Measurements from ENCODE around the gene DNHD1. TPM values are rescaled to one million over a fixed set of nuclear protein-coding genes. Genes with fewer than 3 reads are reported as not detected.

DNHD1 gene
- total RNA-seq, 1 donor from 2014 or later: 5.0 TPM

DNA sequence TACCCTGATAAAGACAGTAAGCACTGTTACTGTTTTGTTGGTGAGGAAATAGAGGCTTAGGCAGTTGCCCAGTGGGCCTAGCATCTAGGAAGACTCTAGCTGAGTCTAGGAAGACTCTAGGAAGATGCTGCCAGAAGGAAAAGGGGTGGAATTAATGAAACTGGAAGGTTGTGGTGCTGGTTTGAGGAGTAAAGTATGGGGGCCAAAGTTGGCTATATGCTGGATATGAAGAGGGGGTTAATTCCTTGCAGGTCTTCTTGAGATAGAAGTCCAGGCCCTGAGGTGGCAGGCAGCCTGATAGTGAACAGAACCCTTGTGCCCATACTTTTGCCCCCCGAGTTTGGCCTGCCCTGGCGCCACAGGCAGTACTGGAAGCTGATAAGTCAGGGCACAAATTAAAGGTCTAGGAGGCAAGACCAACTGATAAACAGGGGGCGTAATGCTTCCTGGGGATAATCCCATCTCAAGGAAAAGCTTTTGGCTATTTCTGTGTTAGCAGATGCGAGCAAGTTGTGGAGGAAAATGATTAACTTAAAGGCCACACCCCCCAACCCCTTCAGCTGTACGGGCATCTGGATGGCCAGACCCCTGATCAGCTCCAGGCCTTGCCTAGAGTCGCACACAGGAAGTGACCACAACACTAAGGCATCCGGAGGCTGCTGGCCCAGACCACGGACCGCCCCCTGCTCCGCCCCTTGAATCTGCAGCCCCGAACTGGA is 109.5 kb downstream of the DNHD1 start:
- H3K79me2 ChIP-seq (ENCODE audit: low read depth): peaks cover 76% of the 10 kb centered on the region
- H3K27ac ChIP-seq: peak overlapping the region; percentile 87
- Mint-ChIP-seq H3K9me3 (no peaks in the 10 kb centered on the region), H3K27me3 (ENCODE audit: insufficient read depth, low read depth) (peaks cover 9% of the 10 kb centered on the region), H3K36me3 (peaks cover 28% of the 10 kb centered on the region), H3K4me1 (peaks cover 30% of the 10 kb centered on the region), H3K4me3 (peak overlapping the region; percentile 72), H3K27ac (peak overlapping the region; percentile 99)
- peaks cover 23% of the 10 kb centered on the region for H3K4me1 ChIP-seq
- peaks cover 4% of the 10 kb centered on the region for H3K36me3 ChIP-seq
- no peak overlapping the region for H2AFZ ChIP-seq (replicated peaks)
- H4K20me1 ChIP-seq (ENCODE audit: low read depth): peaks cover 7% of the 10 kb centered on the region
- peaks cover 37% of the 10 kb centered on the region for H3F3A ChIP-seq (ENCODE audit: low read depth)
- TF ChIP-seq EZH2phosphoT487 (IDR thresholded peaks at IDR 0.05) (no peak), EZH2 (IDR thresholded peaks at IDR 0.05) (no peak)
- TF ChIP-seq, protein P1, sequence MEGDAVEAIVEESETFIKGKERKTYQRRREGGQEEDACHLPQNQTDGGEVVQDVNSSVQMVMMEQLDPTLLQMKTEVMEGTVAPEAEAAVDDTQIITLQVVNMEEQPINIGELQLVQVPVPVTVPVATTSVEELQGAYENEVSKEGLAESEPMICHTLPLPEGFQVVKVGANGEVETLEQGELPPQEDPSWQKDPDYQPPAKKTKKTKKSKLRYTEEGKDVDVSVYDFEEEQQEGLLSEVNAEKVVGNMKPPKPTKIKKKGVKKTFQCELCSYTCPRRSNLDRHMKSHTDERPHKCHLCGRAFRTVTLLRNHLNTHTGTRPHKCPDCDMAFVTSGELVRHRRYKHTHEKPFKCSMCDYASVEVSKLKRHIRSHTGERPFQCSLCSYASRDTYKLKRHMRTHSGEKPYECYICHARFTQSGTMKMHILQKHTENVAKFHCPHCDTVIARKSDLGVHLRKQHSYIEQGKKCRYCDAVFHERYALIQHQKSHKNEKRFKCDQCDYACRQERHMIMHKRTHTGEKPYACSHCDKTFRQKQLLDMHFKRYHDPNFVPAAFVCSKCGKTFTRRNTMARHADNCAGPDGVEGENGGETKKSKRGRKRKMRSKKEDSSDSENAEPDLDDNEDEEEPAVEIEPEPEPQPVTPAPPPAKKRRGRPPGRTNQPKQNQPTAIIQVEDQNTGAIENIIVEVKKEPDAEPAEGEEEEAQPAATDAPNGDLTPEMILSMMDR (IDR thresholded peaks at IDR 0.05): no peak
- no peaks in the 10 kb centered on the region for H3K27me3 ChIP-seq
- peak; percentile 95 for DNase-seq (ENCODE audit: low spot score)
- H3K9me3 ChIP-seq (ENCODE audit: low read depth): no peaks in the 10 kb centered on the region
- no peak overlapping the region for H3K9ac ChIP-seq
- H3K4me3 ChIP-seq: peak overlapping the region; percentile 13
- H3K4me2 ChIP-seq: peak overlapping the region; percentile 59

DNA sequence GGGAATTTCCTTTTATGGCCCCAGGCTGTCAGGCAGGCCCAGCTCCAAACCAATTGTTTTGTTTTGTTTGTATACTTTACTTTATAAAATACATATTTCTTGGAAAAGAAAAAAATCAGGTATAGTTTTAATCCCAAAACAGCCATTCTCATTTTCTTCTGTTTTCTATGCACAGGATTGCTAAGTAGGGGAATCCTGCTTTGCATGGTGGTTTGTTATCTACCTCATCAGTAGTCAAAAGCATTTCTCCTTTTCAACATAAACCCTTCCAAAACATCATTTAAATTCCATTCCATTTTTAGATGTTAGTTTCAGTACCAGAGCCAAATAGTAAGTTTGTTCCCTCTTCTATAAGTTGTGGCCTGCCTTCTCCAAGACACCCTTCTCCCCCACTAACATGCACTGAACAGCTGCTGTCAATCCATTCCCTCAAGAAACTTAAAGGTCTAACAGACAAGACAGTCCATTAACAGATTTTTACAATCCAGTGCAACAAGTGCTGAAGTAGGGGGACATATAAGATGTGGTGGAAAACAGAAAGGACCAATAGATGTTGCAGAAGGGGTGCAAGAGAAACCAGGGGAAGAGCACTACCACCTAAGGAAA is 110.2 kb downstream of the DNHD1 start:
- H4K20me1 ChIP-seq (ENCODE audit: low read depth): peaks cover 7% of the 10 kb centered on the region
- no peak overlapping the region for H2AFZ ChIP-seq (replicated peaks)
- peaks cover 9% of the 10 kb centered on the region for H3K27me3 Mint-ChIP-seq (ENCODE audit: insufficient read depth, low read depth)
- TF ChIP-seq EZH2phosphoT487 (IDR thresholded peaks at IDR 0.05) (no peak), EZH2 (IDR thresholded peaks at IDR 0.05) (no peak)
- TF ChIP-seq, protein P1 (IDR thresholded peaks at IDR 0.05): no peak
- peak overlapping the region; percentile 72 for H3K4me3 Mint-ChIP-seq
- peaks cover 72% of the 10 kb centered on the region for H3K79me2 ChIP-seq (ENCODE audit: low read depth)
- H3K27ac ChIP-seq: peak overlapping the region; percentile 65
- peak overlapping the region; percentile 35 for H3K4me2 ChIP-seq
- peaks cover 4% of the 10 kb centered on the region for H3K36me3 ChIP-seq
- peaks cover 22% of the 10 kb centered on the region for H3K4me1 ChIP-seq
- H3K4me3 ChIP-seq: no peak overlapping the region
- H3K36me3 Mint-ChIP-seq: peaks cover 28% of the 10 kb centered on the region
- peak overlapping the region; percentile 10 for H3K9ac ChIP-seq
- H3K9me3 Mint-ChIP-seq: no peaks in the 10 kb centered on the region
- H3K9me3 ChIP-seq (ENCODE audit: low read depth): no peaks in the 10 kb centered on the region
- no peak for DNase-seq (ENCODE audit: low spot score)
- peaks cover 30% of the 10 kb centered on the region for H3K4me1 Mint-ChIP-seq
- H3K27me3 ChIP-seq: no peaks in the 10 kb centered on the region
- H3F3A ChIP-seq (ENCODE audit: low read depth): peaks cover 39% of the 10 kb centered on the region
- peak overlapping the region; percentile 99 for H3K27ac Mint-ChIP-seq

DNA sequence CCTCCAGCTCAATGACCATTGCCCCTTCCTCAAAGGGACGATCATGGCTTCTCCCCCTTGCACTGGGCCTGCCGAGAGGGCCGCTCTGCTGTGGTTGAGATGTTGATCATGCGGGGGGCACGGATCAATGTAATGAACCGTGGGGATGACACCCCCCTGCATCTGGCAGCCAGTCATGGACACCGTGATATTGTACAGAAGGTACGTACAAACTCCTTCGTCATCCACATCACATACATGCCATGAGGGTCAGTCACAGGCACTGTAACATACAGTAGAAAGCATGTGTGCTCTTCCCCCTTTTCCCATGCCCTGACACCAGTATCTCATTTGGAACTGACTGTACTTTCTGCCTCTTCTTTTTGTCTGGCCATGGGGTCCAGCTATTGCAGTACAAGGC is 110.9 kb downstream of the DNHD1 start:
- Histone ChIP-seq H4K20me1 (ENCODE audit: low read depth) (peaks cover 7% of the 10 kb centered on the region), H3K9me3 (ENCODE audit: low read depth) (no peaks in the 10 kb centered on the region), H3K79me2 (ENCODE audit: low read depth) (peaks cover 65% of the 10 kb centered on the region), H3K27me3 (no peaks in the 10 kb centered on the region), H3K4me2 (no peak overlapping the region), H3K36me3 (peaks cover 4% of the 10 kb centered on the region), H3K4me3 (no peak overlapping the region), H3K27ac (no peak overlapping the region), H3K9ac (no peak overlapping the region), H3K4me1 (peaks cover 21% of the 10 kb centered on the region), H2AFZ (replicated peaks) (no peak overlapping the region), H3F3A (ENCODE audit: low read depth) (peaks cover 46% of the 10 kb centered on the region)
- Mint-ChIP-seq H3K9me3 (no peaks in the 10 kb centered on the region), H3K4me3 (no peak overlapping the region), H3K27ac (peak overlapping the region; percentile 99), H3K36me3 (peaks cover 28% of the 10 kb centered on the region), H3K4me1 (peaks cover 30% of the 10 kb centered on the region), H3K27me3 (ENCODE audit: insufficient read depth, low read depth) (peaks cover 9% of the 10 kb centered on the region)
- DNase-seq (ENCODE audit: low spot score): no peak
- no peak for TF ChIP-seq EZH2 (IDR thresholded peaks at IDR 0.05)
- TF ChIP-seq, protein P1 (IDR thresholded peaks at IDR 0.05): no peak
- no peak for TF ChIP-seq EZH2phosphoT487 (IDR thresholded peaks at IDR 0.05)

Data from neural progenitor cell (in vitro differentiated cells).